ENCODE results near the gene FIBCD1.

DNA sequence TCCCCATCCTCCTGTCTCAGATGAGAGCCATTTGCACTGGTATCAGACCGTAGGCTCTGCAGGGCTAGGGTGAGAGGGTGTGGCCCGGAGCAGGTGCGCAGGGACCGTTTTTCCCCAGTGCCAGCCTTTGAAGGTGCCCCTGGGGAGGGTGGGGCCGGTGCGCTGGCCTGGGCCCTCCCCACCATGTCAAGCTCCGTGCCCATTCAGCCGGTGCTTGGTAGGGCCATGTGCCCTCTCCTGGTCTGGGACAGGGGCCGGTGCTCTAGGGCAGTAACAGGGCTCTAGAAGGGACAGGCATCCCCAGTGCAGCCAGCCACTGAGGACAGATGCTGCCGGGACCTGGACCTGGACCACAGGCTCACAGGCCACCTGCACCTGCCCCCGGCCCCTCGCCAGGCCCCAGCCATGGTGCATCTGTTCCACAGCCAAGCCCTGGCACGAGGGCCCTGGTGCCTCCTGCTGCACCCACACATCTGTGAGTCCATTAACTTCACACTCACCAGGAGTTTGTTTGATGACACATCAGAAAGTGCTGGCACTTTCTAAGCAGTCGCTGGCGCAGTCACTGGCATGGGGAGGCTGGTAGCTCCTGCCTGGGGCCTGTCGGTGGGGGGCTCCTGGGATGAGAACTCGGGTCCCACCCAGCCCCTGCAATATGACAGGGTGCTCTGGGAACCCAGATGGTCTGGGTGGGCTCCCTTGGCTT is 37.4 kb downstream of the FIBCD1 start:
- no peak for TF ChIP-seq POLR2A (IDR thresholded peaks at IDR 0.05)
- no peak for TF ChIP-seq CTCF (IDR thresholded peaks at IDR 0.05)
